NK-92 treated with Interleukin-12 subunit alpha and Interleukin-12 subunit beta, amount 100 ng/mL, for 24 hours (cell line): Measurements from ENCODE around the gene WDR70.
"Not testable (repeated sequence)": the region's sequence is repeated elsewhere in the genome, so short reads cannot be mapped to it uniquely, and the experiment has no call there.

Source experiments
- DNase-seq: peaks from one replicate; lab custom pipeline; 2025; lab: John Stamatoyannopoulos, UW

The WDR70 gene

GRCh38 chr5:37454402-37455055 lies 75.4 kb downstream of the WDR70 start:
- not testable (repeated sequence) for DNase-seq

GRCh38 chr5:37463191-37464051 lies 84.3 kb downstream of the WDR70 start:
- DNase-seq, result not testable (repeated sequence)

DNA sequence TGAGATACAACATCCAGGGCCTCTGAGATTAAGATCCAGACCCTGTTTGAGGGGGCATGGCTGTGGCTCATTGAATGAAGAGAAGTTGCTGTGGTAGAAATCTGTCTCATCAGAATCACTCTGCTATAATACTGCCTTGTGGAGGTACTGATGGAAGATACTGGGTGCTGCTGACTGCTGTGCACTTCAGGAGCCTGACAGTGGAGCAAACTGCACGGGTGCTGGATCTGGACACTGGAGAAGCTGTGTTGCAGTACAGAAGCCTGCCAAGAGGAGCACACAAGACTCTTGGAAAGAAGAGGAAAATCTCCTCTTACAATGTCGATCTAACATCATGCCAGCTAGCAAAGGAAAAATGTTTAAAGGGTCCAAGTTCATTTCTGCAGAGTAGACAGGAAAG lies 85.5 kb downstream of the WDR70 start:
- DNase-seq, result not testable (repeated sequence)

- DNase-seq, result not testable (repeated sequence)
These were observed 90.3 kb downstream of the WDR70 start for GRCh38 chr5:37469383-37469782.

DNA sequence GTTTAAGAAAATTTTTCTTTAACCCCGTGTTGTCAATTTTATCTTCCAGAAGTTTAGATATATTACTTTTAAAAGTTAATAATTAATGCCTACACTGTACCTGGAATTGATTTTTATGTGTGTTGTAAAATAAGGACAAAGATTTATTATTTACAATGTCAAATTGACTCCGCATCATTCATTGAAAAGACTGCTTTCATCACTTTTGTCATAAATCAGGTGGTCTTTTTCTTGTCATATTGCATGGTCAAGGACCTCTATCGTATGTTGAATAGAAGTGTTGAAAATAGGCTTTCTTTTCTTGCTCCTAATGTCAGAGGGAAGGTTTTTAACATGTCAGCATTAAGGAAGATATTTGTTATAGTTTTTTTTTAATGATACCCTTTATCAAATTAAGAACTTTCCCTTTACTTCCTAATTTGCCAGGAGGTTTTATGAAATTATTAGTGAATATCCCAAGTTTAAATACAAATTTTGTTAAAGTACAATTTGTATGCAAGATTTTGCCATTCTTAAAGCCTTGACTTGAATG lies 92.6 kb downstream of the WDR70 start:
- no peak for DNase-seq

DNA sequence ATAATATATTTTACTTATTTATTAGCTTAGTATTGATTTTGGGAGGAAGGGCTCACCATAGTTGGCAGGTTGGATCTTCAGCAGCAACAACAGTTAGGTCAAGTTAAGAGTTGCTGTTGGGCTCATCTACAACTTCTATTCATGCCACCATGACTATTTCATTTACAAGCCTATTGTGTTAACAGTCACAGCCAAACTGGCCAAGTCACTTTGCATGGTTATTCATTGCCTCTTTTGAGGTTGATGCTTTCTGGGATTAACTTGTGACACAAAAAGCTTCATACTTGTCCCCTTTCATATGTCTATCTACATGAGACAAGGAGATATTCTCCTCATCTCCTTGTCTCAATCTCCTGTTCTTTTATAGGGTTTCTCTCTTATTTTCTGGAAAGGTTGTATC lies 98.3 kb downstream of the WDR70 start:
- DNase-seq, result no peak

GRCh38 chr5:37478121-37478894 lies 99.2 kb downstream of the WDR70 start:
- DNase-seq, result no peak

DNA sequence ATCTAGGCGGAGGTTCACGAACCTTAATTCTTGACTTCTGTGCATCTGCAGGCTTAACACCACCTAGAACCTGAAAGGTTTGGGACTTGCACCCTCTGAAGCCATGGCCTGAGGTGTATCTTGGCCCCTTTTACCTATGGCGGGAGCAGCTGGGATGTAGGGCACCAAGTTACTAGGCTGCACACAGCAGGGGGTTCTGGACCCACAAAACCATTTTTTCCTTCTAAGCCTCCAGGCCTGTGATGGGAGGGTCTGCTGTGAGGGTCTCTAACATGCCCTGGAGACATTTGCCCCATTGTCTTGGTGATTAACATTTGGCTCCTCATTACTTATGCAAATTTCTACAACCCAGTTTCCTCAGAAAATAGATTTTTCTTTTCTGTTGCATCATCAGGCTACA lies 102.3 kb downstream of the WDR70 start:
- not testable (repeated sequence) for DNase-seq

DNA sequence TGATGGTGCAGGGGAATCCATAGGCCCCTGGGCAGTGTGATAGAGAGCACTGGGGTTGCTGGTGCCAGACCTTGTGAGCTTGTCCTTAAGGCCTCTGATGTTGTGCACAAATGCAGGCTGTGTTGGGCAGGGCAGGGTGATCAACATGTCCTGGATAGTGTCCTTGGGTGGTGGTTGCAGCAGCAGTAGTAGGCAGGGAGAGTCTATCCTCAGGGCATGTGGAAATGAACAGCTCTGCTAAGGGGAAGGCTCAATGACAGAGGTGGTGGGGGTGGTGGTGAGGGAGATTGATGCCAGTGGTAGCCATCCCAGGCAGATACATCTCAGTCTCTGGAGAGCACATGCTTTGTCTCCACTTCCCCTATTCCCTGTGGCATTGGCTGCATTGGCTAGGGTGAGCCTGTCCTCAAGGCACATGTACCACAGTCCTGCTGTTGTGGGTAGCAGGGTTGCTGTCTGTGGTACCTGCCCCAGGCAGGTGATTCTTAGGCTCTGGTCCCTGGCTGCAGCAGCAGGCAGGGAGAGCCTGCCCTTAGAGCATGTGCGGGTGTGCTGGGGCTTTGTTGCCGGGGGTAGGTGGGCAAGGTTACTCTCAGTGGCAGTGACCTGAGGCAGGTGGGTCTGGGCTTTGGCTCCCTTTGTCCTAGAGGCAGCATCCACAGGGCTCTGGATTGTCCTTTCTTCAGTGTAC lies 111.1 kb downstream of the WDR70 start:
- DNase-seq, result no peak

DNA sequence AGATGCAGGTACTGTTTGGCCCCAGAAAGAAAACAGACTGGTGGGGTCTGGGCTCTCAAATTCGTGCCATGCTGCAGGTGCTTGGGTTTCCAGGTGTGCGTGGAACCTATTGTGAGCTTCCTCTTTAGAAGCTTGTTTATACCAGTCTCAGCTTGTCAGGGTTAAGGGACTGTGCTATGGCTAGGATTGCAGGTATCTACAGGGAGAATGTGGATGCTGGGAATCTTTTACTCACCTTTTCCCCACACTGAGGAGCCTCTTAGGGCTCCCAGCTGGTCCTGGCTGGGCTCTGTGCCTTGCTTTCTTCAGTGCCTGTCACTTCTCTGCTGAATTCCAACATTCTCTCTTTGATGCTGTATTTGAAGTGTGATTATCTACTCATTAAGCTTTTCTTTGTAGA lies 111.8 kb downstream of the WDR70 start:
- no peak for DNase-seq

GRCh38 chr5:37492778-37493555 lies 113.8 kb downstream of the WDR70 start:
- DNase-seq, result no peak

DNA sequence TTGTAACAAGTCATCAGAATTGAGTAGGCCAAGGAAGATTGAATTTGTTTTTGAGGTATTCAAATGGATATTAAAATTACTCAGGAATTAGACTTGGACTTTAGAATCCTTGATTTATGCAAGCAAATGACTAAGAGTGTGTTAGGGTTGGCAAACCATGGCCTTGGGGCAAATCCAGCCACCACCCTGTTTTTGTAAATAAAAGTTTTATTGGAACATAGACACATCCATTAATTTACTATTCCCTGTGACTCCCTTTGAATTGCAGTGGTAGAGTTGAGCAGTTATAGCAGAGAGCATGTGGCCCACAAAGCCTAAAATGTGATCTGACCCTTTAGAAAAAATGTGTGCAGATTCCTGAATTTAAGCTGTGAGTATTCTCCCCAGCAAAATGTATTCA lies 115.6 kb downstream of the WDR70 start:
- no peak for DNase-seq

GRCh38 chr5:37495210-37495609 lies 116.1 kb downstream of the WDR70 start:
- DNase-seq, result no peak

GRCh38 chr5:37495668-37496347 lies 116.7 kb downstream of the WDR70 start:
- no peak for DNase-seq

GRCh38 chr5:37496902-37497445 lies 117.9 kb downstream of the WDR70 start:
- DNase-seq, result no peak

DNA sequence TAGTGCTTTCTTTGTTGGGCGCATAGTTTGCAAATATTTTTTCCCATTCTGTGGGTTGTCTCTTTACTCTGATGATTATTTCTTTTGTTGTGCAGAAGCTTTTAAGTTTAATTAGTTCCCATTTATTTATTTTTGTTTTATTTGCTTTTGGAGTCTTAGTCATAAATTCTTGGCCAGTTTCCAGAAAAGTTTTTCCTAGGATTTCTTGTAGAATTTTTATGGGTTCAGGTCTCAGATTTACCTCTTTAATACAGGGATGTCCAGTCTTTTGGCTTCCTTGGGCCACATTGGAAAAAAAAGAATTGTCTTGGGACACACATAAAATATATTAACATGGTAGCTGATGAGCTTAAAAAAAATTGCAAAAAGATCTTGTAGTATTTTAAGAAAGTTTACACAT lies 122.0 kb downstream of the WDR70 start:
- DNase-seq, result no peak

- no peak for DNase-seq
These were observed 127.1 kb downstream of the WDR70 start for GRCh38 chr5:37506241-37506640.

GRCh38 chr5:37506722-37507121 lies 127.6 kb downstream of the WDR70 start:
- DNase-seq, result no peak

- no peak for DNase-seq
These were observed 132.5 kb downstream of the WDR70 start for GRCh38 chr5:37511646-37512045.

GRCh38 chr5:37514946-37515345 lies 135.8 kb downstream of the WDR70 start:
- no peak for DNase-seq
